Type B pancreatic cell (in vitro differentiated cells): ENCODE results near the gene TPRA1. TPM values are rescaled to one million over a fixed set of nuclear protein-coding genes. Genes with fewer than 3 reads are reported as not detected.
"Not testable (repeated sequence)": the region's sequence is repeated elsewhere in the genome, so short reads cannot be mapped to it uniquely, and the experiment has no call there.

Experiments used
- DNase-seq: peaks from one replicate; pipeline ENCODE4 v3.0.0; 2021; ENCODE audit warnings: mixed read lengths; ENCODE audit not compliant: unreplicated experiment; ENCODE audit errors: extremely low spot score
- H3K27ac Mint-ChIP-seq: 2 replicates; pipeline ENCODE4 v1.8.0; 2021; ENCODE audit warnings: mild to moderate bottlenecking, mixed read lengths
- H3K27me3 Mint-ChIP-seq: 2 replicates; pipeline ENCODE4 v1.8.0; 2021; ENCODE audit warnings: mixed read lengths
- H3K36me3 Mint-ChIP-seq: 2 replicates; pipeline ENCODE4 v1.8.0; 2021; ENCODE audit warnings: mixed read lengths
- H3K4me1 Mint-ChIP-seq: one replicate; pipeline ENCODE4 v1.8.0; 2021; ENCODE audit warnings: mixed read lengths; ENCODE audit not compliant: unreplicated experiment
- H3K4me3 Mint-ChIP-seq: 2 replicates; pipeline ENCODE4 v1.8.0; 2021; ENCODE audit warnings: mild to moderate bottlenecking, mixed read lengths
- H3K9me3 Mint-ChIP-seq: 2 replicates; pipeline ENCODE4 v1.8.0; 2021; ENCODE audit warnings: mixed read lengths
- CTCF ChIP-seq: fragments of 200-600 bp; sonication (generic); conservative IDR thresholded peaks from 2 replicates; pipeline ENCODE4 v1.5.0; 2021; ENCODE audit warnings: antibody characterized with exemption, mild to moderate bottlenecking
- total RNA-seq: library from RNA; stranded (reverse); gene quantifications from 2 replicates; pipeline ENCODE4 v1.2.1, GENCODE V29; 2021; ENCODE audit warnings: low replicate concordance

Gene TPRA1
- total RNA-seq, 1 donor from 2014 or later: 35.2 TPM

- no peaks in the 10 kb centered on the region for H3K27me3 Mint-ChIP-seq
- H3K9me3 Mint-ChIP-seq: no peaks in the 10 kb centered on the region
- no peak overlapping the region for H3K4me3 Mint-ChIP-seq
- H3K27ac Mint-ChIP-seq: no peak overlapping the region
- no peaks in the 10 kb centered on the region for H3K4me1 Mint-ChIP-seq
- no peak for TF ChIP-seq CTCF
- DNase-seq: no peak
- peaks cover 29% of the 10 kb centered on the region for H3K36me3 Mint-ChIP-seq
Observed at GRCh38 chr3:127607675-127608361, 17.3 kb upstream of the TPRA1 start.

- no peak for DNase-seq
- peaks cover 32% of the 10 kb centered on the region for H3K36me3 Mint-ChIP-seq
- H3K4me3 Mint-ChIP-seq: no peak overlapping the region
- no peak for TF ChIP-seq CTCF
- no peak overlapping the region for H3K27ac Mint-ChIP-seq
- H3K4me1 Mint-ChIP-seq: peaks cover 6% of the 10 kb centered on the region
- H3K9me3 Mint-ChIP-seq: no peaks in the 10 kb centered on the region
- H3K27me3 Mint-ChIP-seq: no peaks in the 10 kb centered on the region
Observed at GRCh38 chr3:127606981-127607595, 16.6 kb upstream of the TPRA1 start.

DNA sequence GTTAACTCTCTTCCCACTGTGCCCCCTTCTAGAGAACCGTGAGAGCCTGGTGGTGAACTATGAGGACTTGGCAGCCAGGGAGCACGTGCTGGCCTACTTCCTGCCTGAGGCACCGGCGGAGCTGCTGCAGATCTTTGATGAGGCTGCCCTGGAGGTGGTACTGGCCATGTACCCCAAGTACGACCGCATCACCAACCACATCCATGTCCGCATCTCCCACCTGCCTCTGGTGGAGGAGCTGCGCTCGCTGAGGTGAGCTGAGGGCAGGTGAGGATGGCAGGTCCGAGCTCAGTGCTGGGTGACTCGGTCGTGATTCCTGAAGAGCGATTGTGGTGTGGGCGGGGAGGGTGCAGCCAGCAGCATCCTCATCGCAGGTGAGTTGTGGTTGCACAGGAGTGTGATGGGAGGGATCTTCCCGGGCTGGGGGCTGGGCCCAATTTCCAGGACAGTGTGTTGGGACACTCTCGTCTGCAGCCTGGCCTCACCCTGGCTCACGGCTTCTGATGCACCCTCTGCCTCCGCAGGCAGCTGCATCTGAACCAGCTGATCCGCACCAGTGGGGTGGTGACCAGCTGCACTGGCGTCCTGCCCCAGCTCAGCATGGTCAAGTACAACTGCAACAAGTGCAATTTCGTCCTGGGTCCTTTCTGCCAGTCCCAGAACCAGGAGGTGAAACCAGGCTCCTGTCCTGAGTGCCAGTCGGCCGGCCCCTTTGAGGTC is 15.7 kb upstream of the TPRA1 start:
- H3K27me3 Mint-ChIP-seq: no peaks in the 10 kb centered on the region
- H3K4me3 Mint-ChIP-seq: no peak overlapping the region
- no peak overlapping the region for H3K27ac Mint-ChIP-seq
- H3K36me3 Mint-ChIP-seq: peaks cover 35% of the 10 kb centered on the region
- no peaks in the 10 kb centered on the region for H3K9me3 Mint-ChIP-seq
- no peak for TF ChIP-seq CTCF
- H3K4me1 Mint-ChIP-seq: peaks cover 11% of the 10 kb centered on the region
- DNase-seq: no peak

DNA sequence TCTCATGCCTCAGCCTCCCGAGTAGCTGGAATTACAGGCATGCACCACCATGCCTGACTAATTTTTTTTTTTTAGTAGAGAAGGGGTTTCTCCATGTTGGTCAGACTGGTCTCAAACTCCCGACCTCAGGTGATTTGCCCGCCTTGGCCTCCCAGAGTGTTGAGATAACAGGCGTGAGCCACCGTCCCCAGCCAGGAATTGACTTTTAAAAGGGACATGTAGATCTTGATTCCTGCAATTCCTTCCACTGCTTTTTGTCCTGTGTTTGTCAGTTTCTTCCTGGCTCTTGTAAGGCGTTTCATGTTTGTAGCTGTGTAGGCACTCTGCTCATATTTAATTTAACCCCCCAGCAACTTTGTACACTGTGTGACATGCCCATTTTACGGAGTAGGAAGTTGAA is 15.0 kb upstream of the TPRA1 start:
- not testable (repeated sequence) for DNase-seq, H3K4me3 Mint-ChIP-seq, H3K27me3 Mint-ChIP-seq, H3K9me3 Mint-ChIP-seq, H3K27ac Mint-ChIP-seq
- Mint-ChIP-seq H3K36me3 (peaks cover 35% of the 10 kb centered on the region), H3K4me1 (peaks cover 11% of the 10 kb centered on the region)

DNA sequence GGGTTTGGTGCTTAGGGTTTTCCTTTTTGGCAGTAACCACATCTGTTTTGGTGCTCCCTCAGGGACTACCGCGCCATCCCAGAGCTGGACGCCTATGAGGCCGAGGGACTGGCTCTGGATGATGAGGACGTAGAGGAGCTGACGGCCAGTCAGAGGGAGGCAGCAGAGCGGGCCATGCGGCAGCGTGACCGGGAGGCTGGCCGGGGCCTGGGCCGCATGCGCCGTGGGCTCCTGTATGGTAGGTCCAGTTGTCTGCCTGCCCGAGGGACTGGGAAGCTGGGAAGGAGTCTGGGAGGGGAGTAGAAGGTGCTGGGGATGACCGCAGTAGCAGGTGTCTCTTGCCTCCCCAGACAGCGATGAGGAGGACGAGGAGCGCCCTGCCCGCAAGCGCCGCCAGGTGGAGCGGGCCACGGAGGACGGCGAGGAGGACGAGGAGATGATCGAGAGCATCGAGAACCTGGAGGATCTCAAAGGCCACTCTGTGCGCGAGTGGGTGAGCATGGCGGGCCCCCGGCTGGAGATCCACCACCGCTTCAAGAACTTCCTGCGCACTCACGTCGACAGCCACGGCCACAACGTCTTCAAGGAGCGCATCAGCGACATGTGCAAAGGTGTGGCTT is 14.1 kb upstream of the TPRA1 start:
- peaks cover 35% of the 10 kb centered on the region for H3K36me3 Mint-ChIP-seq
- H3K27me3 Mint-ChIP-seq: no peaks in the 10 kb centered on the region
- H3K9me3 Mint-ChIP-seq: no peaks in the 10 kb centered on the region
- peaks cover 11% of the 10 kb centered on the region for H3K4me1 Mint-ChIP-seq
- no peak for TF ChIP-seq CTCF
- no peak overlapping the region for H3K4me3 Mint-ChIP-seq
- DNase-seq: no peak
- H3K27ac Mint-ChIP-seq: no peak overlapping the region
